Neuron (in vitro differentiated cells): ENCODE data around the gene PLEKHG4.
A peak's percentile ranks its signal among the peaks of the same experiment; 100 is the strongest.

Experiments
- H2AFZ ChIP-seq: one replicate; pipeline ENCODE4 v1.6.1; 2013; ENCODE audit warnings: low read depth, mild to moderate bottlenecking, inconsistent platforms, low read length, moderate library complexity
- H3K27me3 ChIP-seq: one replicate; pipeline ENCODE4 v1.6.1; 2013; ENCODE audit warnings: low read length; ENCODE audit not compliant: insufficient read depth
- H3K36me3 ChIP-seq: one replicate; pipeline ENCODE4 v1.6.1; 2013; ENCODE audit warnings: low read length; ENCODE audit not compliant: insufficient read depth
- H3K4me1 ChIP-seq: one replicate; pipeline ENCODE4 v1.6.1; 2013; ENCODE audit warnings: low read length; ENCODE audit not compliant: insufficient read depth
- H3K4me3 ChIP-seq: 2 replicates; pipeline ENCODE4 v1.5.1; 2013; ENCODE audit warnings: mild to moderate bottlenecking, low read length, moderate library complexity
- H3K9me3 ChIP-seq: one replicate; pipeline ENCODE4 v1.6.1; 2013; ENCODE audit warnings: low read length

PLEKHG4 gene

GRCh38 chr16:67260426-67261063, 18.8 kb upstream of the PLEKHG4 start:
- no peaks in the 10 kb centered on the region for H3K27me3 ChIP-seq

GRCh38 chr16:67263201-67263600, 16.1 kb upstream of the PLEKHG4 start:
- H2AFZ ChIP-seq = no peak overlapping the region
- H3K36me3 ChIP-seq = no peaks in the 10 kb centered on the region
- no peaks in the 10 kb centered on the region for H3K27me3 ChIP-seq
- H3K9me3 ChIP-seq = no peaks in the 10 kb centered on the region
- H3K4me3 ChIP-seq = no peak overlapping the region
- no peaks in the 10 kb centered on the region for H3K4me1 ChIP-seq

More at GRCh38 chr16:67260426-67261063, 18.8 kb upstream of the PLEKHG4 start:
- no peaks in the 10 kb centered on the region for H3K36me3 ChIP-seq
- no peaks in the 10 kb centered on the region for H3K9me3 ChIP-seq
- no peaks in the 10 kb centered on the region for H3K4me1 ChIP-seq
- no peak overlapping the region for H3K4me3 ChIP-seq
- no peak overlapping the region for H2AFZ ChIP-seq

GRCh38 chr16:67264277-67264676, 15.1 kb upstream of the PLEKHG4 start:
- Histone ChIP-seq H3K36me3 (no peaks in the 10 kb centered on the region), H3K27me3 (no peaks in the 10 kb centered on the region), H2AFZ (no peak overlapping the region), H3K4me1 (no peaks in the 10 kb centered on the region), H3K9me3 (no peaks in the 10 kb centered on the region), H3K4me3 (no peak overlapping the region)

GRCh38 chr16:67264866-67265265, 14.5 kb upstream of the PLEKHG4 start:
- no peak overlapping the region for H3K4me3 ChIP-seq
- no peaks in the 10 kb centered on the region for H3K4me1 ChIP-seq
- no peaks in the 10 kb centered on the region for H3K27me3 ChIP-seq
- H3K36me3 ChIP-seq = no peaks in the 10 kb centered on the region
- H3K9me3 ChIP-seq = no peaks in the 10 kb centered on the region
- H2AFZ ChIP-seq = no peak overlapping the region

- Histone ChIP-seq H3K4me1 (no peaks in the 10 kb centered on the region), H2AFZ (no peak overlapping the region), H3K4me3 (no peak overlapping the region), H3K36me3 (no peaks in the 10 kb centered on the region), H3K27me3 (no peaks in the 10 kb centered on the region), H3K9me3 (no peaks in the 10 kb centered on the region)
Observed at GRCh38 chr16:67265834-67266233, 13.5 kb upstream of the PLEKHG4 start.

DNA sequence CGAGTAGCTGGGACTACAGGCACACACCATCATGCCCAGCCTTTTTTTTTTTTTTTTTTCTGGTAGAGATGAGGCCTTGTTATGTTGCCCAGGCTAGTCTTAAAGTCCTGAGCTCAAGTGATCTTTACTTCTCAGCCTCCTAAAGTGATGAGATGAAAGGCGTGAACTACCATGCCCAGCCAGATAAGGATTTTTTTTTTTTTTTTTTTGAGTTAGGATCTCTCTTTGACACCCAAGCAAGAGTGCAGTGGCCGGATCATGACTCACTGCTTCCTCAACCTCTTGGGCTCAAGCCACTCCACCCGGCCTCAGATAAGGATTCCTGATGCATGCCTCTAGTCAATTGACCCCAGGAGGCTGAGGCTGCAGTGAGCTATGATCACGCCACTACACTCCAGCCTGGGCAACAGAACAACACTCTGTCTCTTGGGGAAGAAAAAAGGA, 11.2 kb upstream of the PLEKHG4 start:
- Histone ChIP-seq H3K4me3 (no peak overlapping the region), H2AFZ (no peak overlapping the region), H3K36me3 (no peaks in the 10 kb centered on the region), H3K9me3 (no peaks in the 10 kb centered on the region), H3K4me1 (no peaks in the 10 kb centered on the region), H3K27me3 (no peaks in the 10 kb centered on the region)

GRCh38 chr16:67269766-67270165, 9.6 kb upstream of the PLEKHG4 start:
- Histone ChIP-seq H3K27me3 (no peaks in the 10 kb centered on the region), H3K9me3 (no peaks in the 10 kb centered on the region), H3K4me1 (no peaks in the 10 kb centered on the region), H2AFZ (no peak overlapping the region), H3K36me3 (no peaks in the 10 kb centered on the region), H3K4me3 (no peak overlapping the region)

GRCh38 chr16:67270931-67271338, 8.4 kb upstream of the PLEKHG4 start:
- Histone ChIP-seq H3K9me3 (no peaks in the 10 kb centered on the region), H3K4me1 (no peaks in the 10 kb centered on the region), H2AFZ (no peak overlapping the region), H3K4me3 (no peak overlapping the region), H3K27me3 (no peaks in the 10 kb centered on the region), H3K36me3 (no peaks in the 10 kb centered on the region)

DNA sequence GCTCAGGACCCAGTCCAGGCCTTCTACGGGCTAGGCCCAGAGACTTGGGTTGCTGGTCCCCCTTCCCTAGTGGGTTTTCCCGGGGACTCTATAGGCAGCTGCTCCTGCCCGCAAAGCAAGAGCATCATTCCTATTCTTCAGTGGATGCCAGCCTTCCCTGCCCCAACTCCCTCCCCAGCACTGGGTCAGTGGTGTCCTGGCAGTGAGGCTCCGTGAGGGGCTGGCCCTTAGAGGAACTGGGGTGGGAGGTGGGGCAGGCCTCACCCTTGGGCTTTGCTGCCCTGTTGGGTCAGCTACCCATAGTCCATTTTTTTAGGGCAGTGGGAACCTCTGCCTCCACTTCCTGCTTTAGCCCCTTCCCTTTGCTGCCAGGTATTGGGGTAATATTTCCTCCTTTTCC, 7.9 kb upstream of the PLEKHG4 start:
- Histone ChIP-seq H3K36me3 (no peaks in the 10 kb centered on the region), H3K9me3 (no peaks in the 10 kb centered on the region), H2AFZ (no peak overlapping the region), H3K4me1 (no peaks in the 10 kb centered on the region), H3K27me3 (no peaks in the 10 kb centered on the region), H3K4me3 (no peak overlapping the region)

- H3K4me3 ChIP-seq = no peak overlapping the region
- H3K9me3 ChIP-seq = no peaks in the 10 kb centered on the region
- H2AFZ ChIP-seq = no peak overlapping the region
- no peaks in the 10 kb centered on the region for H3K4me1 ChIP-seq
- no peaks in the 10 kb centered on the region for H3K36me3 ChIP-seq
- H3K27me3 ChIP-seq = peaks cover 31% of the 10 kb centered on the region
Observed at GRCh38 chr16:67275321-67275720, 4.0 kb upstream of the PLEKHG4 start.

DNA sequence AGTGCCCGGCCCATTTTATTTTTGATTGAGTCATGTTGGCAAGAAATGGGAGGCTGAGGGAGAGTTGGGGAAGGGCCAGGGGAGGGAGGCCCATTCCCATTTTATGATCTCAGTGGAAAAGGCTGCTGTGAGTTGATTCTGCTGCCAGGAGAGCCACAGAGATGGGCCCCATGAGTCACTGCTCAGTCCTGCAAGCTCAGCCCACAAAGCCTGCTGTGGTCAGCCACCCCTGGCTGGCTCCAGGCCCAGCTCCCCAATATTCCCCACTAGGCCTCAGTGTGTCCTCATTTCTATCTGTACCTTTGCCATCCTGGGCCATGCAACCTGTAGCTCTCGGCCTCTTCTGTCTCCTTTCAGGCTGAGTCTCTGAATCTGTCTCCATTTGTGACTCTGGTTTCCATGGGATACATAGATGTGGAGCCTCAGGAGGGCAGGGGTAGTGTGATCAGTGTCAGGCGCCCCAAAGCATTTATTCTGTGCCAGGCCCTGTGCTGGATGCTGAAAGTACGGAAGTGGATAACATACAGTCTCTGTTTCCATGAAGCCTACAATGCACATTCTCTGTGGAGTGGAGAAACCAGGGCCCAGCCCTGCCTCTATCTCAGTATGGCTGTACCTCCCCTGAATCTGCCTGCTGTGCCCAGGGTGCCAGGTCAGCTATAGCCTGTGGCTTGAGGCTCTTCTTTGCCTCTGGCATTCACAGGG, 1.9 kb upstream of the PLEKHG4 start:
- no peak overlapping the region for H2AFZ ChIP-seq
- no peaks in the 10 kb centered on the region for H3K36me3 ChIP-seq
- H3K4me3 ChIP-seq = no peak overlapping the region
- no peaks in the 10 kb centered on the region for H3K4me1 ChIP-seq
- peaks cover 35% of the 10 kb centered on the region for H3K27me3 ChIP-seq
- no peaks in the 10 kb centered on the region for H3K9me3 ChIP-seq

DNA sequence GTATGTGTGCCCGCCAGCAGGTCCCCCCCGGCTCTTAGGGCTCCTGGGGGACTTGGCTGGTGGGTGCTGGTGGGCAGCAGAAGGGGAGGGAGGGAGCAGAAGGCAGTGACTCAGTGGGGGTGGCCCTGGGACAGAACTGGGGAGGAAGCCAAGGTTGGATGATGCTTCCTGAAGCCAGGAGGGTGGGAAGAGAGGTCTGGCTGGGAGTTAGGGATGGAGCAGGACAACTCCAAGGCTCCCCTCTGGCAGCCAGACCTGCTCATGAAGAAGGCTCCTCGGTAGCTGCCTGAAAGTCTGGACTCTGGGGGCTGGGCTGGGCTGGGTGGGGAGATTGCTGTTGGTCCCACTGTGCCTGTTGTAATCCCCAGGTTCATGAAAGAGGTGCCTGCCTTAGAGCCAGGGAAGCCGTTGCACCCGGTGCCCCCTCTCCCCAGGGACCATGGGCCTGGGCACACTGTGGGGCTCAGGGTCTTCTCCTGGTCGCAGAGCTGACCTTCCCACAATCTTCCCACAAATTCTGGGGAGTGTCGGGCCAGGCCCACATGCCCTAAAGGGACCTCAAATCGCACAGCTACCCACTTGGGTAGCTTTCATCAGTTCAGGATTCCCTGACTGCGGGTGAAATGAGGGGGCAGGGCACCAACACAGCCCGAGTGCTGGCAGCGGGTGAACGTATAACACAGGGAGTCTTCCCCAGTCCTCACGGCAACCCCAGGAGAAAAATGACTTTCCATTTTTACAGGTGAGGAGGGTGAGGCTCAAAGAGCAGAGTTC, 1.1 kb upstream of the PLEKHG4 start:
- no peak overlapping the region for H2AFZ ChIP-seq
- peaks cover 35% of the 10 kb centered on the region for H3K27me3 ChIP-seq
- H3K36me3 ChIP-seq = no peaks in the 10 kb centered on the region
- H3K9me3 ChIP-seq = no peaks in the 10 kb centered on the region
- H3K4me3 ChIP-seq = no peak overlapping the region
- no peaks in the 10 kb centered on the region for H3K4me1 ChIP-seq

- Histone ChIP-seq H2AFZ (peak overlapping the region; percentile 30), H3K4me3 (no peak overlapping the region), H3K36me3 (no peaks in the 10 kb centered on the region), H3K27me3 (peaks cover 37% of the 10 kb centered on the region), H3K4me1 (no peaks in the 10 kb centered on the region), H3K9me3 (no peaks in the 10 kb centered on the region)
Observed at GRCh38 chr16:67278773-67279295, 498 bp upstream of the PLEKHG4 start.
